Stimulated activated CD8-positive, alpha-beta memory T cell treated with anti-CD3 and anti-CD28 coated beads, Interleukin-15, amount 100 ng/mL, for 4 hours (primary cell): Measurements from ENCODE around the gene LHX6.
A peak's percentile ranks its signal among the peaks of the same experiment; 100 is the strongest.

ENCODE experiments used
- DNase-seq, 2 donors: peaks; one replicate each; pipeline ENCODE4 v3.0.0-alpha.2; 2020; ENCODE audit warnings: low read depth in 2 of 2

The LHX6 gene

GRCh38 chr9:122190597-122191381 is 38.0 kb downstream of the LHX6 start:
- DNase-seq: no peak

DNA sequence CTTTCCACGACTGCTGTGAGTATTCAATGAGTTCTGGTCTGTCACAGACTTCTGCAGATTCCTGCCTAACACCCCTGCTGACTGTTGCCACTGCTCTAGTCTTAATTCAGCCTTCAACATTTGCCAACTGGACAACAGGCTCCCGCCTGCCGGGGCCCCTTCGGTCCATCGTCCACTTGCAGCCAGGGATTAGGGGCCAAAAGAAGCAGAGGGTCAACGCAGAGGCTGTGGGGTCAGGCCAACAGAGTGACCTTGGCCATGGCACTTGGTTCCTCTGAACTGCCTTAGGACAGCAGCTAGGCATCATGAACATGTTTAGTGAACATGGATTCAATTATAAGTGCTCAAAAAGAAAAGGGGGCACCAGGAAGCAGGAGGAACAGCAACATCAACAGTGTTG is 40.4 kb downstream of the LHX6 start:
- no peak for DNase-seq

GRCh38 chr9:122186777-122187470 is 41.8 kb downstream of the LHX6 start:
- no peak for DNase-seq

- no peak for DNase-seq
These were observed 42.5 kb downstream of the LHX6 start for GRCh38 chr9:122186301-122186700.

DNA sequence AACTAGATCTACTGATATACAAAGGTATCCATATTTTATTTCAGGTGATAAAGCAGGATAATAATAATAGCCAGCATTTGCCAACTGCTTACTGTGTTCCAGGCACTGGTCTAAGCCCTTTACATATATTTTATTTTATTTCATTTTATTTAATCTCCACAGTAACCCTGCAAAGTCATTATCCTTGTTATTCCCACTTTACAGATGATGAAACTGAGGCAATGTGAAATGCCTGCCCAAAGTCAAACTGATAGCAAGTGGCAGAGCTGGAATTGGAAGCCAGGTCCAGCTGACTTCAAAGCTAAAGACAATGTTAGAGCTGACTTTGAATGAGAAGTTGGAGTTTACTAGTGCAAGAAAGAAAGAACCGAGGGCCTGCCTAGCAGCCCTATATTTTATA is 44.2 kb downstream of the LHX6 start:
- DNase-seq: no peak

GRCh38 chr9:122183501-122183900 is 45.3 kb downstream of the LHX6 start:
- no peak for DNase-seq

DNA sequence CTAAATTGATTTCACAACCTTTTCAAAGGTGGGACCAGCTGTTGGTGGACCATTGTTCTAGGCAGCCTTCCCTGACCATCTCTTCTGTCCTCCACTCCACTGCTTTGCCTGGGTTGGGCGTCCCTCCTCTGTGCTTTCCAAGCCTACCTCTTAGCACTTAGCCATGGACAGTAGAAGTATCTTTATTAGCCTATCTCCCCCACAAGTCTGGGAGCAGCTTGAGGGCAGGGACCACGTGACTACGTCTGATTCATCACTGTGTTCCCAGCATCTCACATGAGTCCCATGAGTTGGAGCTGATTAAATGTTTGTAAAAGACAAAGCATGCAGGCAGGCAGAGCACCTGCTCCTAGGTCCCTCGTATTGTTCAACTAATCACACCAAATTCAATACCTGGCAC is 48.1 kb downstream of the LHX6 start:
- no peak for DNase-seq

- no peak for DNase-seq
These were observed 49.1 kb downstream of the LHX6 start for GRCh38 chr9:122179690-122180074.

GRCh38 chr9:122179054-122179689 is 49.6 kb downstream of the LHX6 start:
- no peak for DNase-seq

GRCh38 chr9:122176916-122177315 is 51.8 kb downstream of the LHX6 start:
- no peak for DNase-seq

- DNase-seq: no peak
These were observed 55.1 kb downstream of the LHX6 start for GRCh38 chr9:122173670-122174069.

GRCh38 chr9:122172131-122172530 is 56.6 kb downstream of the LHX6 start:
- DNase-seq: no peak

- DNase-seq: no peak
These were observed 60.4 kb downstream of the LHX6 start for GRCh38 chr9:122168356-122168755.

- DNase-seq: no peak
These were observed 64.5 kb downstream of the LHX6 start for GRCh38 chr9:122164286-122164685.

DNA sequence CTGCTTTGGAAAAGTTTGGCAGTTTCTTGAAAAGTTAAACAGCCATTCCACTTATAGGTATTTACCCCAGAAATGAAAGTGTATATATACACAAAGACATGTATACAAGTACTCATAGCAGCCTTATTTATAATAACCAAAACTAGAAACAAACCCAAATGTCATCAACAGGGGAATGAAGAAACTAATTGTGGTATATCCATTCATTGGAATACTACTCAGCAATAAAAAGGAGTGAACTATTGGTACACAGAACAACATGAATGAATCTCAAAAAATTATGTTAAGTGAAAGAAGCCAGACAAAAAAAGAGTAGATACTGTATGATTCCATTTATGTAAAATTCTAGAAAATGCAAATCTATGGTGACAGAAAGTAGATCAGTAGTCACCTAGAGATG is 66.3 kb downstream of the LHX6 start:
- DNase-seq: no peak

DNA sequence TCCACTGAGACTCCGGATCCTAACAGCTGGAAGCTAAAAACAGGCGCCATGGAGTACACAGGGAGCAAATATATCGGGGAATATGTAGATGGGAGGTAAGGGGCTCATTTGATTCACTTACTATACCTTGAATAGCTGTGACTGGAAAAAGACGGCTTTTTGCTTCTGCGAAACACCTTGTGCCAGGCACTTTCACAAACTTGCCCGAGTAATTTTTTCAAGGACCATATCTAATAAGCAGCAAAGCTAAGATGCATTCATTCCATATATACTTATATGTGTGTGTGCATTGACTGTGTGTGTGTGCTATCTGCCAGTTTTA is 68.9 kb downstream of the LHX6 start:
- no peak for DNase-seq

DNA sequence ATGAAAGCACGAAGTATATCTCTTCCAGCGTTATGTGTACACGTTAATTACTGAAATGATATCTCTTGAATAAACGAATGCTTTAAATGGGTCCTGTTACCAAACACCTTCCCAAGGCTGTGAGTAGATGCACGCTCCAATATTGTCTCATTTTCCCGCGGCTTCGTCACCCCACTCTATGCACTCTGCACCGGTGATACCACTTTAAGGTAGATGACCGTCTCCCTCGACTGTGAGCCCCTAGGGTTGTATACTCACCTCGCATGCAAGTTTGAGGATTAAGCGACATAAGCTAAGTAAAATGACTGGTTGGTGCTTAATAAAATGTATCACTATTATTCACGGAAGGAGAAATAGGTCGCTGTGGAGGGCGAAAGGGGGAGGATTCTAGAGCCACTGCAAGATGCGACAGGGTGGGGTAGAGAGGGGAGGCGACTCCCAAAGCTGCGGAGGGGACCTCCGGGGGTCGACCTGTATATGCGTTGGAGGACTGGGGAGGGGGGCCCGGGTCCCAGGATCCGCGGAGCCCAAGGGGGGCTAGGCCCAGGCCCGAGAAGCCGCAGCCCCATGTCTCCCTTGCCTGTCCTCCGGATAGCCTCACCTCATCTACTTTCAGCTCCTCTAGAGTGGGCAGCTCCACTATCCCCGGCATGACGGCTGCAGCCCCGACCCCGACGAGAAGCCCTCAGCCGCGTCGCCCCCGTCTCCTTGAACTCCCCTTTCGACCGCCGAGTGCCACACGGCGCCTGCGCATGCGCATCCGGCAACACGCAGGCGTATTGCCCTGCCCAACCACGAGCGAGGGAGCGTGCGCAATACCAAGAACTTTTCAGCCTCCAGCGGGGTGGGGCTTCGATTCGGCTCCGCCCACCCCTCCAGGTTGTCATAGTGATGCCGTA is 69.5 kb downstream of the LHX6 start, which contains the start of the genes MORN5 and NDUFA8:
Gene MORN5, plus strand, starts transcription at position 883 of the 899 bp plus-strand sequence. CDS start 65 bp downstream, outside the sequence.
Gene NDUFA8, minus strand, starts transcription at position 754 of the 899 bp plus-strand sequence. Its CDS starts 102 bp downstream, at position 652.
- peak; percentile 88 to 90 for DNase-seq

- DNase-seq: no peak
These were observed 70.6 kb downstream of the LHX6 start for GRCh38 chr9:122158202-122158601.

DNA sequence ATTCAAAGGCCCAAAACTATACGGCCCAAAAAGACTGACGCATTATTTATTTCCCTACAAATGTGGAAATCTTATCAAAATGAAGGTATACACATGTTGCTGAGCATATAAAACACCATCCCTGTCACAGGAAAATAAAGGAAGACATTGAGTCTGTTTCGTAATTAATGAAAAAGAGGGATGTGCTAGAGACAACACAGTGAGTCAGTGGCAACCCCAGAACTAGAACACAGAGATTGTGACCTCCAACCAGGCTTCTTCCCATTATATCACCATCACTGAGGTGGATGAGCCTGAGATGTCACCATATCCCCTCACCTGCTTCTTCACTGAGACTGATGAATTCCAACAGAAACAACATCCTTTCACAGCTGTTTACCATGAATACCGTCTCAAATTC is 73.0 kb downstream of the LHX6 start:
- DNase-seq: no peak
